Activated CD4-positive, alpha-beta T cell treated with anti-CD3 and anti-CD28 coated beads, Interleukin-2, amount 10 ng/mL, durations not matched to agents 7 days and 5 days (primary cell): ENCODE measurements around the gene NFATC2. TPM values are rescaled to one million over a fixed set of nuclear protein-coding genes. Genes with fewer than 3 reads are reported as not detected.

ENCODE experiments used
- CTCF ChIA-PET: fragments of 350-600 bp; sonication (Branson Sonifier 250); formaldehyde crosslinking; loops from one replicate; lab custom pipeline; 2021; ENCODE audit warnings: antibody characterized with exemption; lab: Charles Lee
- POLR2A ChIA-PET: fragments of 350-600 bp; sonication (Branson Sonifier 250); formaldehyde crosslinking; loops from one replicate; lab custom pipeline; 2021; ENCODE audit warnings: antibody characterized with exemption; lab: Charles Lee
- DNase-seq: peaks from one replicate; pipeline ENCODE4 v3.0.0-alpha.2; 2020
- H3K27ac Mint-ChIP-seq: one replicate; pipeline ENCODE4 v1.8.0; 2021; ENCODE audit warnings: mild to moderate bottlenecking, moderate library complexity, mixed read lengths
- H3K27me3 Mint-ChIP-seq: one replicate; pipeline ENCODE4 v1.8.0; 2021; ENCODE audit warnings: mixed read lengths
- H3K36me3 Mint-ChIP-seq: one replicate; pipeline ENCODE4 v1.8.0; 2021; ENCODE audit warnings: low read depth, mixed read lengths
- H3K4me1 Mint-ChIP-seq: one replicate; pipeline ENCODE4 v1.8.0; 2021; ENCODE audit warnings: mixed read lengths
- H3K4me3 Mint-ChIP-seq: one replicate; pipeline ENCODE4 v1.8.0; 2021; ENCODE audit warnings: mild to moderate bottlenecking, moderate library complexity, mixed read lengths
- H3K9me3 Mint-ChIP-seq: one replicate; pipeline ENCODE4 v1.8.0; 2021; ENCODE audit warnings: mixed read lengths
- total RNA-seq, 2 experiments: library from RNA; stranded (reverse); gene quantifications; one replicate each; pipeline ENCODE4 v1.2.3, GENCODE V29; 2021

The NFATC2 gene
- total RNA-seq, 2 experiments from 2014 or later, result 62.0 to 68.8 TPM

GRCh38 chr20:51522207-51522606 lies 20.3 kb downstream of the NFATC2 start:
- Mint-ChIP-seq H3K27me3 (no peaks in the 10 kb centered on the region), H3K36me3 (peaks cover 53% of the 10 kb centered on the region), H3K4me1 (peaks cover 66% of the 10 kb centered on the region), H3K4me3 (no peak overlapping the region), H3K9me3 (no peaks in the 10 kb centered on the region), H3K27ac (no peak overlapping the region)
- no peak for DNase-seq
- CTCF ChIA-PET, result interaction anchor here (1.0 kb wide), 1 partner anchor 9 kb away, joined by 4 read pairs; no protein-coding TSS in a partner anchor
- POLR2A ChIA-PET, result interaction anchor here (1.0 kb wide), 1 partner anchor 8 kb away, joined by 4 read pairs; no protein-coding TSS in a partner anchor

GRCh38 chr20:51517839-51518238 lies 24.7 kb downstream of the NFATC2 start:
- CTCF ChIA-PET, result no interaction called here
- Mint-ChIP-seq H3K9me3 (no peaks in the 10 kb centered on the region), H3K36me3 (peaks cover 75% of the 10 kb centered on the region), H3K4me1 (peaks cover 74% of the 10 kb centered on the region), H3K27ac (no peak overlapping the region), H3K27me3 (no peaks in the 10 kb centered on the region), H3K4me3 (no peak overlapping the region)
- DNase-seq, result no peak
- POLR2A ChIA-PET, result interaction anchor here (1.0 kb wide), 1 partner anchor 14 kb away, joined by 3 read pairs; no protein-coding TSS in a partner anchor

DNA sequence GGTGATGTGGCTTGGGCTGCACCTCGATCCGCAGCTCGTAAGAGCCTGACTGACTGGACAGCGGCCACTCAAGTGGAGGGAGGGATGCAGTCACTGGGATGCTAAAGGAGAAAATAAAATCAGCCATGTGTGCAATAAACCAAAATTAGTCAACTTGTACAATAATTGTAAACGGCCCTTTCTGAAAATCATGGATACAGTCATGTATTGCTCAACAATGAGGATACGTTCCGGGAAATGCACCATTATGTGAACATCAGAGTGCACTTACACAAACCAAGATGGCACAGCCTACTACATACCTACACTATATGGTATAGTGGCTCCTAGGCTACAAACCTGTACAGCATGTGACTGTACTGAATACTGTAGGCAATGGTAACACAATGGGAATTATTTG lies 25.7 kb downstream of the NFATC2 start:
- no peak overlapping the region for H3K4me3 Mint-ChIP-seq
- DNase-seq, result no peak

GRCh38 chr20:51514836-51515235 lies 27.7 kb downstream of the NFATC2 start:
- no peak overlapping the region for H3K4me3 Mint-ChIP-seq
- DNase-seq, result no peak
- no peaks in the 10 kb centered on the region for H3K9me3 Mint-ChIP-seq
- peak overlapping the region; percentile 90 for H3K27ac Mint-ChIP-seq
- ChIA-PET CTCF (interaction anchor here (1.8 to 2.2 kb wide), 2 partner anchors 10 to 14 kb away, joined by 9 to 17 read pairs; no protein-coding TSS in a partner anchor), POLR2A (interaction anchor here (0.9 kb wide), 1 partner anchor 8 kb away, joined by 4 read pairs; no protein-coding TSS in a partner anchor)
- no peaks in the 10 kb centered on the region for H3K27me3 Mint-ChIP-seq
- peaks cover 84% of the 10 kb centered on the region for H3K36me3 Mint-ChIP-seq
- peaks cover 82% of the 10 kb centered on the region for H3K4me1 Mint-ChIP-seq

More for the DNA sequence above, 25.7 kb downstream of the NFATC2 start:
- H3K9me3 Mint-ChIP-seq, result no peaks in the 10 kb centered on the region
- CTCF ChIA-PET, result interaction anchor here (0.5 to 1.4 kb wide), 2 partner anchors 9 to 60 kb away, joined by 3 to 4 read pairs; no protein-coding TSS in a partner anchor
- peaks cover 77% of the 10 kb centered on the region for H3K36me3 Mint-ChIP-seq
- POLR2A ChIA-PET, result no interaction called here
- no peak overlapping the region for H3K27ac Mint-ChIP-seq
- H3K27me3 Mint-ChIP-seq, result no peaks in the 10 kb centered on the region
- peaks cover 77% of the 10 kb centered on the region for H3K4me1 Mint-ChIP-seq

GRCh38 chr20:51514249-51514648 lies 28.3 kb downstream of the NFATC2 start:
- Mint-ChIP-seq H3K9me3 (no peaks in the 10 kb centered on the region), H3K27me3 (no peaks in the 10 kb centered on the region), H3K36me3 (peaks cover 89% of the 10 kb centered on the region), H3K27ac (peak overlapping the region; percentile 90), H3K4me1 (peaks cover 87% of the 10 kb centered on the region), H3K4me3 (peak overlapping the region; percentile 23)
- no peak for DNase-seq
- POLR2A ChIA-PET, result interaction anchor here (0.9 kb wide), 1 partner anchor 8 kb away, joined by 4 read pairs; no protein-coding TSS in a partner anchor
- CTCF ChIA-PET, result interaction anchor here (1.8 to 2.2 kb wide), 2 partner anchors 9 to 13 kb away, joined by 9 to 17 read pairs; no protein-coding TSS in a partner anchor

DNA sequence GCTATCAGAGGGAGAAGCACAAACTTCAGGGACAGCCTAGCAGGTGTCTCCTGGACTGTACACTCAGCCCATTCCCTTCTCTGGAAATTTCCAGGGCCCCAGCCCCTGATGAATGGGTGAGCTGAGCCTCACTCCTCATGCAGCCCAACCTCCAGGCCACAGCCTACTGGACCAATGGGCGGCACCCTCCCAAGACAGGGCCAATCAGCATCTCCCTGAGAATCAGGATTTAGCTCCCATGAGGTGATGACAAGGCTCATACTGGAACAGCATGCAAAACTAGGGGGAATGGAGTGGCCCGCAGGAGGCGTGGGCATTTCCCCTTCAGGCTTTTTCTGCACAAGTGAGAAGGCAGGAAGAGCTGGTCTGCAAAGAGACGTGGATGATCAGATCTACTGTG lies 29.0 kb downstream of the NFATC2 start:
- H3K27ac Mint-ChIP-seq, result peak overlapping the region; percentile 90
- H3K36me3 Mint-ChIP-seq, result peaks cover 91% of the 10 kb centered on the region
- CTCF ChIA-PET, result interaction anchor here (0.6 to 2.2 kb wide), 4 partner anchors 8 to 701 kb away, joined by 3 to 17 read pairs (median 6); no protein-coding TSS in a partner anchor
- H3K4me3 Mint-ChIP-seq, result peak overlapping the region; percentile 39
- no peak for DNase-seq
- H3K27me3 Mint-ChIP-seq, result no peaks in the 10 kb centered on the region
- peaks cover 86% of the 10 kb centered on the region for H3K4me1 Mint-ChIP-seq
- H3K9me3 Mint-ChIP-seq, result no peaks in the 10 kb centered on the region
- POLR2A ChIA-PET, result interaction anchor here (0.8 kb wide), 1 partner anchor 83 kb away, joined by 3 read pairs; no protein-coding TSS in a partner anchor

DNA sequence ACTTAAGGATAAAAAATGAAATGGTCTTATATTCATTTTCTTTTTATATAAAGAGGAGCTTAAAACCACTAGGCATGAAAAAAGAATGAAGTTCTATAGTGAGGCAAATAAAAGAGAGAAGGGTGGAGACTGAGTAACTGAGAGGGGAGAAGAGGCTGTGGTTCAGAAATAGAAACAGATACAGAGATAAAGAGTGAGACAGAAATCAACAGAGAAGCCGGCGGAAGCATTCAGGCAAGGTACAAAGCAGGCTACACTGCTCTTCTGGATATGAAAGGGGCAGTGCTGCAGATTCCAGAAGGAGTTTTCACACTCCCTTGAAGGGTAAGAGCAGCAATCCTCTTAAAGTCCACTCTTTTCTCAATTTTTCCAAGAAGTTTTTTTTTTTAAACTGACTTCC lies 29.9 kb downstream of the NFATC2 start:
- no peaks in the 10 kb centered on the region for H3K27me3 Mint-ChIP-seq
- H3K36me3 Mint-ChIP-seq, result peaks cover 89% of the 10 kb centered on the region
- H3K4me3 Mint-ChIP-seq, result peak overlapping the region; percentile 55
- DNase-seq, result peak; percentile 54
- POLR2A ChIA-PET, result interaction anchor here (0.8 kb wide), 1 partner anchor 84 kb away, joined by 3 read pairs; no protein-coding TSS in a partner anchor
- H3K27ac Mint-ChIP-seq, result peak overlapping the region; percentile 90
- H3K9me3 Mint-ChIP-seq, result no peaks in the 10 kb centered on the region
- peaks cover 85% of the 10 kb centered on the region for H3K4me1 Mint-ChIP-seq
- CTCF ChIA-PET, result interaction anchor here (1.1 to 3.8 kb wide), 3 partner anchors 12 to 26 kb away, joined by 4 to 18 read pairs (median 4); no protein-coding TSS in a partner anchor

GRCh38 chr20:51511861-51512619 lies 30.5 kb downstream of the NFATC2 start:
- peak overlapping the region; percentile 55 for H3K4me3 Mint-ChIP-seq
- peaks cover 88% of the 10 kb centered on the region for H3K4me1 Mint-ChIP-seq
- CTCF ChIA-PET, result interaction anchor here (1.1 to 3.8 kb wide), 5 partner anchors 11 to 27 kb away, joined by 4 to 18 read pairs (median 4); no protein-coding TSS in a partner anchor

GRCh38 chr20:51510936-51511605 lies 31.4 kb downstream of the NFATC2 start:
- Mint-ChIP-seq H3K9me3 (no peaks in the 10 kb centered on the region), H3K4me1 (peaks cover 85% of the 10 kb centered on the region), H3K27ac (peak overlapping the region; percentile 90), H3K4me3 (no peak overlapping the region), H3K36me3 (peaks cover 88% of the 10 kb centered on the region), H3K27me3 (no peaks in the 10 kb centered on the region)
- no peak for DNase-seq
- CTCF ChIA-PET, result interaction anchor here (0.9 to 3.8 kb wide), 5 partner anchors 10 to 17 kb away, joined by 4 to 18 read pairs (median 4); no protein-coding TSS in a partner anchor
- POLR2A ChIA-PET, result interaction anchor here (0.6 kb wide), 1 partner anchor 11 kb away, joined by 5 read pairs; no protein-coding TSS in a partner anchor

More at GRCh38 chr20:51511861-51512619, 30.5 kb downstream of the NFATC2 start:
- POLR2A ChIA-PET, result no interaction called here
- H3K27ac Mint-ChIP-seq, result peak overlapping the region; percentile 90
- no peaks in the 10 kb centered on the region for H3K27me3 Mint-ChIP-seq
- no peaks in the 10 kb centered on the region for H3K9me3 Mint-ChIP-seq
- DNase-seq, result no peak
- H3K36me3 Mint-ChIP-seq, result peaks cover 89% of the 10 kb centered on the region

DNA sequence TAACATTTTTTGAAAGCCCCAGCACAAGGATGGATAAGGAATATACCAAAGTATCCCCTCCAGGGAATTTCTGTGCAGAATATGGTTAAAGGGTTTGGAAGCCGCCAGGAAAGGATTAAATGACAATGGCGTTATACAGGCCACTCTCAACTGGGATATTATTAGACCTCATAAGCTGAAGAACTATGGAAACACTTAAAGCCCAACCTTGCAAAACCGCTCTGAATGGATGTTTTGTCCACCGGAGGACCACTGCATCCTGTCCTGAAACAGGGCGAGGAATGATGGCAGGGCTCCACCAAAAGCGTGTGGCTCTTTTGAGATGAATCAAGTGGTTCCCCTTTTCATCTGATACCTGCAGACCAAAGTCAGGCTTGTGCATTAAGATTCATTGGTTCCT lies 32.4 kb downstream of the NFATC2 start:
- H3K4me1 Mint-ChIP-seq, result peaks cover 84% of the 10 kb centered on the region
- POLR2A ChIA-PET, result interaction anchor here (0.6 kb wide), 1 partner anchor 10 kb away, joined by 5 read pairs; no protein-coding TSS in a partner anchor
- peaks cover 85% of the 10 kb centered on the region for H3K36me3 Mint-ChIP-seq
- CTCF ChIA-PET, result interaction anchor here (1.4 to 3.8 kb wide), 4 partner anchors 9 to 85 kb away, joined by 3 to 18 read pairs (median 6); no protein-coding TSS in a partner anchor
- no peaks in the 10 kb centered on the region for H3K9me3 Mint-ChIP-seq
- H3K27ac Mint-ChIP-seq, result no peak overlapping the region
- no peaks in the 10 kb centered on the region for H3K27me3 Mint-ChIP-seq
- no peak overlapping the region for H3K4me3 Mint-ChIP-seq
- no peak for DNase-seq

DNA sequence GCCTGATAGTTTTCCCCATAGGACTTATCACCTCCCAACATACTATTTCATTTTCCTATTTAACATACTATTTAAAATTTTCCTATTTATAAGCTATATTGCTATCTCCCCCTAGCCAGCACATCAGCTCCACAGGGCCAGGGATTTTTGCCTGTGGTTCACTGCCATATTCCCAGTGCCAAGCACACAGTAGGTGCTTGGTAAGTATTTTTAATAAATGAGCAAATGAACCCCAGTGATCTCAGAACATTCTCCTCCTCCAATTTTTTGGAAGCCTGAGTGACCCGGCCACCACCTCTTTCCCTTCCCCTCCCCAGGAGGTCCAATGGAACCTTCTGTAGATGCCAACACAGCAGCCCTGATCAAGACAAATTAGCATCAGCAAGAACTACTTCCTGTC lies 33.3 kb downstream of the NFATC2 start:
- Mint-ChIP-seq H3K4me3 (no peak overlapping the region), H3K4me1 (peaks cover 82% of the 10 kb centered on the region), H3K27ac (peak overlapping the region; percentile 43), H3K9me3 (no peaks in the 10 kb centered on the region), H3K36me3 (peaks cover 83% of the 10 kb centered on the region), H3K27me3 (no peaks in the 10 kb centered on the region)
- ChIA-PET POLR2A (no interaction called here), CTCF (interaction anchor here (0.6 to 3.8 kb wide), 5 partner anchors 8 to 1182 kb away, joined by 3 to 18 read pairs (median 4); no protein-coding TSS in a partner anchor)
- no peak for DNase-seq

DNA sequence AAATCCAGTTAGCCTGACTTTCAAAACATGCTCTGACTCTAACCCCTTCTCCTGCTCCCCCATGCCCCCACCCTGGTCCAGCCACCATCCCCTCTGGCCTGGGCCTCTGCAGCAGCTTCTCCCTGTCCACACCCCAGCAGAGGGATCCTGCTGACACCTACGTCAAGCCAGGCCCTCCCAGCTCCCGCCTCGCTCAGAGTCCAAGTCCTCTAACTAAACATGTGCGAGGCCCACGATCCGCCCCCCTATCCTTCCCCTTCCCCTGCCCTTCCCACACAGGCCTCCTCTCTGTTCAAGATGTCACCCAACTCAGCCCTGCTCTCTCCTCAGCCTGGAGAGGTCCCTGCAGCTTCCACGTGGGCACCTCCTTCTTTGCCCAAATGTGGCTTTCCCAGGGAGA lies 33.7 kb downstream of the NFATC2 start:
- Mint-ChIP-seq H3K27ac (peak overlapping the region; percentile 41), H3K9me3 (no peaks in the 10 kb centered on the region), H3K27me3 (no peaks in the 10 kb centered on the region), H3K36me3 (peaks cover 80% of the 10 kb centered on the region), H3K4me3 (no peak overlapping the region), H3K4me1 (peaks cover 79% of the 10 kb centered on the region)
- POLR2A ChIA-PET, result no interaction called here
- DNase-seq, result no peak
- CTCF ChIA-PET, result interaction anchor here (1.4 to 1.9 kb wide), 3 partner anchors 14 to 86 kb away, joined by 3 to 4 read pairs (median 4); no protein-coding TSS in a partner anchor
